ENCODE data around the gene TMEM91. TPM values are rescaled to one million over a fixed set of nuclear protein-coding genes. Genes with fewer than 3 reads are reported as not detected.

TMEM91 gene
- total and polyA plus RNA-seq, 2 of the 4 experiments (the other 2 are of a cell fraction), result 1.4 to 4.8 TPM

- TF ChIP-seq POLR2A (IDR thresholded peaks at IDR 0.05; ENCODE audit: low read depth, low read length) (0 out of 2 replicates have a peak, but pooled peaks have one; percentile 43), RFX5 (IDR thresholded peaks at IDR 0.05; ENCODE audit: low read depth, low read length) (no peak), MXI1 (IDR thresholded peaks at IDR 0.05; ENCODE audit: borderline replicate concordance, low read depth, low read length) (peak; percentile 100), RCOR1 (IDR thresholded peaks at IDR 0.05; ENCODE audit: insufficient replicate concordance, low read length) (no peak)
Observed at GRCh38 chr19:41397086-41398049, 21.0 kb downstream of the TMEM91 start, which contains the start of the genes BCKDHA and EXOSC5 (continued).

DNA sequence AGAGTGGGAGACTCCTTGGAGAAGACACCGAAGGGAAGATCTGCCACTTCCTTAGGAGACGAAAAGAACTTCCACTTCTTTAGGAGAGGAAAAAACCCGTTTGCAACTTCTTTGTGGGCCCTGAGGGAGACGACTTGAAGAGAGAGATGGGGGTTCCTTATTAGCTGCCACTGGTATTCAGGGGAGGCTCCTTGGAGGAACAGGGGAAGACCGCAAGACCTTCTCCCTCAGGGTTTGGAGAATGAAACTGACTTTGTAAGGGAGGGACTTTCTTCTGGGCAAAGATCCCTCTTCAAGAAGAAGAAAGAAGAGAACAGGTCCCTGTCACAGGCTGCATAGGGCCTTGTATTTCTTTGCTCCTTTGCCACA lies 21.7 kb downstream of the TMEM91 start:
- DNase-seq (no peak), ATAC-seq (ENCODE audit: low read depth) (no peak)
- no peaks in the 10 kb centered on the region for H3K9me3 ChIP-seq (ENCODE audit: control insufficient read depth, insufficient read depth, low read length)
- H3K9ac ChIP-seq (ENCODE audit: low read depth, low read length), result peak overlapping the region; percentile 81
- H3K14ac ChIP-seq (replicated peaks; ENCODE audit: low read depth, low read length), result peak overlapping the region; percentile 69
- H3K36me3 ChIP-seq (ENCODE audit: control insufficient read depth, insufficient read depth, low read length), result 0 out of 2 replicates have a peak, but pooled peaks cover 3% of the 10 kb centered on the region
- peak overlapping the region; percentile 59 to 74; a peak in 3 of 4 replicates for H4K8ac ChIP-seq (ENCODE audit: low read depth in 2 of 2, low read length in 2 of 2)
- no peak overlapping the region for H4K91ac ChIP-seq (ENCODE audit: insufficient read depth, low read depth, low read length)
- BruUV-seq (replicated peaks), result no TSS peak
- no peak overlapping the region for H2AK5ac ChIP-seq (ENCODE audit: low read depth, low read length)
- ChIA-PET POLR2A (ENCODE audit: unreplicated experiment) (no interaction called here), CTCF (no interaction called here)
- no peak overlapping the region for H2BK15ac ChIP-seq (ENCODE audit: low read depth, low read length)
- peak overlapping the region; percentile 93 for H2BK5ac ChIP-seq (ENCODE audit: low read depth, low read length, poor library complexity, severe bottlenecking)
- peak overlapping the region; percentile 62 for H3K56ac ChIP-seq (ENCODE audit: extremely low read depth, insufficient read depth, low read length)
- H4K20me1 ChIP-seq (ENCODE audit: insufficient read depth, low read length), result no peaks in the 10 kb centered on the region
- H3K4me3 ChIP-seq (ENCODE audit: insufficient read depth, low read depth, low read length), result peak overlapping the region; percentile 79
- peak overlapping the region; percentile 70 for H3K27ac ChIP-seq (ENCODE audit: insufficient read depth, low read length)
- H2AFZ ChIP-seq (replicated peaks; ENCODE audit: low read length, poor library complexity), result peak overlapping the region; percentile 89
- peak overlapping the region; percentile 54; the same call in 1 of the 2 replicates for H3K4ac ChIP-seq (ENCODE audit: low read depth, low read length)
- no CpG with 5 or more reads among the region's 5 CpGs for WGBS, 2 experiments (ENCODE audit: extremely low coverage in 2 of 2, insufficient read length in 1 of 2)
- intact Hi-C loops (cut with micrococcal nuclease) (loop anchor here (5.0 kb wide), 1 partner anchor 46 kb away; the partner anchor contains the start of gene TGFB1), in situ Hi-C loops (cut with MboI; ENCODE audit: low sequenced_read_pairs) (no loop called here), dilution Hi-C loops (cut with HindIII; ENCODE audit: low sequenced_read_pairs, unreplicated experiment) (no loop called here)
- no peaks in the 10 kb centered on the region for H3K27me3 ChIP-seq (ENCODE audit: control insufficient read depth, insufficient read depth, low read length)
- H3K4me2 ChIP-seq (ENCODE audit: low read depth, low read length), result peak overlapping the region; percentile 94
- peaks cover 4% of the 10 kb centered on the region; the same call in 1 of the 2 replicates for H3K4me1 ChIP-seq (ENCODE audit: control insufficient read depth, insufficient read depth, low read length)
- no peak overlapping the region for H3K18ac ChIP-seq (ENCODE audit: low read depth, low read length)
- H3K23ac ChIP-seq (ENCODE audit: low read depth, low read length), result no peak overlapping the region
- H2BK120ac ChIP-seq (ENCODE audit: low read depth, low read length), result no peak overlapping the region
- H2AK9ac ChIP-seq (replicated peaks; ENCODE audit: low read depth, low read length, poor library complexity), result peak overlapping the region; percentile 87
- peaks cover 9% of the 10 kb centered on the region; the same call in 1 of the 2 replicates for H3K9me1 ChIP-seq (ENCODE audit: insufficient read depth, low read length)
- peak overlapping the region; percentile 71 for H4K5ac ChIP-seq (ENCODE audit: low read depth, low read length)
- H2BK20ac ChIP-seq (ENCODE audit: low read depth, low read length), result no peak overlapping the region
- H3K79me1 ChIP-seq (ENCODE audit: low read depth in 1 of 2, low read length in 2 of 2), result peaks cover 18 to 30% of the 10 kb centered on the region in 2 experiments
- TF ChIP-seq SMC3 (IDR thresholded peaks at IDR 0.05; ENCODE audit: low read depth, low read length), result no peak
- no peak for TF ChIP-seq NFE2L2 (IDR thresholded peaks at IDR 0.05; ENCODE audit: low read depth, low read length)
- TF ChIP-seq CHD1 (IDR thresholded peaks at IDR 0.05; ENCODE audit: low read depth, low read length), result no peak
- TF ChIP-seq BHLHE40 (IDR thresholded peaks at IDR 0.05; ENCODE audit: low read depth, low read length), result no peak
- no peak for TF ChIP-seq MAZ (IDR thresholded peaks at IDR 0.05; ENCODE audit: borderline replicate concordance, low read depth, low read length)
- no peak for TF ChIP-seq MXI1 (IDR thresholded peaks at IDR 0.05; ENCODE audit: borderline replicate concordance, low read depth, low read length)
- TF ChIP-seq, protein P1, sequence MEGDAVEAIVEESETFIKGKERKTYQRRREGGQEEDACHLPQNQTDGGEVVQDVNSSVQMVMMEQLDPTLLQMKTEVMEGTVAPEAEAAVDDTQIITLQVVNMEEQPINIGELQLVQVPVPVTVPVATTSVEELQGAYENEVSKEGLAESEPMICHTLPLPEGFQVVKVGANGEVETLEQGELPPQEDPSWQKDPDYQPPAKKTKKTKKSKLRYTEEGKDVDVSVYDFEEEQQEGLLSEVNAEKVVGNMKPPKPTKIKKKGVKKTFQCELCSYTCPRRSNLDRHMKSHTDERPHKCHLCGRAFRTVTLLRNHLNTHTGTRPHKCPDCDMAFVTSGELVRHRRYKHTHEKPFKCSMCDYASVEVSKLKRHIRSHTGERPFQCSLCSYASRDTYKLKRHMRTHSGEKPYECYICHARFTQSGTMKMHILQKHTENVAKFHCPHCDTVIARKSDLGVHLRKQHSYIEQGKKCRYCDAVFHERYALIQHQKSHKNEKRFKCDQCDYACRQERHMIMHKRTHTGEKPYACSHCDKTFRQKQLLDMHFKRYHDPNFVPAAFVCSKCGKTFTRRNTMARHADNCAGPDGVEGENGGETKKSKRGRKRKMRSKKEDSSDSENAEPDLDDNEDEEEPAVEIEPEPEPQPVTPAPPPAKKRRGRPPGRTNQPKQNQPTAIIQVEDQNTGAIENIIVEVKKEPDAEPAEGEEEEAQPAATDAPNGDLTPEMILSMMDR (conservative IDR thresholded peaks at IDR 0.05; ENCODE audit: low read depth, low read length), result no peak
- TF ChIP-seq POLR2A (IDR thresholded peaks at IDR 0.05; ENCODE audit: low read depth, low read length), result no peak
- no peak for TF ChIP-seq CEBPB (IDR thresholded peaks at IDR 0.05; ENCODE audit: low read depth, low read length)
- TF ChIP-seq ELK1 (IDR thresholded peaks at IDR 0.05; ENCODE audit: borderline replicate concordance, low read depth, low read length), result no peak
- TF ChIP-seq RCOR1 (IDR thresholded peaks at IDR 0.05; ENCODE audit: insufficient replicate concordance, low read length), result no peak
